CD4-positive, CD25-positive, alpha-beta regulatory T cell (primary cell): Measurements from ENCODE around the gene ZDHHC11B. TPM values are rescaled to one million over a fixed set of nuclear protein-coding genes. Genes with fewer than 3 reads are reported as not detected.
"Not testable (repeated sequence)": the region's sequence is repeated elsewhere in the genome, so short reads cannot be mapped to it uniquely, and the experiment has no call there.

Experiments used
- ATAC-seq, 2 donors: fragments of 150-1000 bp; cut with Tn5 transposase; one replicate each; pipeline ENCODE4 v1.10.0; 2021; ENCODE audit warnings: low read depth in 2 of 2, moderate number of reproducible peaks in 2 of 2, moderate library complexity in 1 of 2
- DNase-seq, 3 donors: peaks; one replicate each; pipeline versions ENCODE4 v3.0.0 to v3.0.0-alpha.2; 2012 to 2022; ENCODE audit warnings: mixed read lengths in 1 of 3
- H3K27ac ChIP-seq: one replicate; pipeline ENCODE4 v1.7.0; 2013; ENCODE audit warnings: mild to moderate bottlenecking, low read length; ENCODE audit not compliant: insufficient read depth, poor library complexity, severe bottlenecking
- H3K27me3 ChIP-seq: one replicate; pipeline ENCODE4 v1.7.0; 2013; ENCODE audit warnings: low read length; ENCODE audit not compliant: control insufficient read depth, insufficient read depth
- H3K36me3 ChIP-seq: one replicate; pipeline ENCODE4 v1.7.0; 2013; ENCODE audit warnings: mild to moderate bottlenecking, low read length, moderate library complexity; ENCODE audit not compliant: control insufficient read depth, insufficient read depth
- H3K4me1 ChIP-seq: 2 replicates; pipeline ENCODE4 v1.7.0; 2013; ENCODE audit warnings: mild to moderate bottlenecking, low read length; ENCODE audit not compliant: insufficient read depth, control insufficient read depth, poor library complexity, severe bottlenecking
- H3K4me3 ChIP-seq: one replicate; pipeline ENCODE4 v1.7.0; 2013; ENCODE audit warnings: low read depth, mild to moderate bottlenecking, low read length, moderate library complexity
- H3K9me3 ChIP-seq, 2 experiments: 1 replicate in 1 of 2; 2 replicates in 1 of 2; pipeline ENCODE4 v1.7.0; 2013; ENCODE audit warnings: low read length in 2 of 2, mild to moderate bottlenecking in 1 of 2, moderate library complexity in 1 of 2; ENCODE audit not compliant: control insufficient read depth in 2 of 2
- H3K27ac Mint-ChIP-seq, 3 donors: one replicate each; pipeline ENCODE4 v1.8.0; 2020 to 2022; ENCODE audit warnings: mild to moderate bottlenecking in 3 of 3, mixed read lengths in 3 of 3, moderate library complexity in 2 of 3
- H3K27me3 Mint-ChIP-seq: one replicate; pipeline ENCODE4 v1.8.0; 2022; ENCODE audit warnings: mild to moderate bottlenecking, mixed read lengths
- H3K36me3 Mint-ChIP-seq: one replicate; pipeline ENCODE4 v1.8.0; 2020; ENCODE audit warnings: mixed read lengths
- H3K4me1 Mint-ChIP-seq, 4 donors: one replicate each; pipeline ENCODE4 v1.8.0; 2020 to 2022; ENCODE audit warnings: mixed read lengths in 4 of 4, mild to moderate bottlenecking in 1 of 4
- H3K4me3 Mint-ChIP-seq, 4 donors: one replicate each; pipeline ENCODE4 v1.8.0; 2020 to 2022; ENCODE audit warnings: mild to moderate bottlenecking in 4 of 4, mixed read lengths in 4 of 4, moderate library complexity in 3 of 4
- H3K9me3 Mint-ChIP-seq, 7 donors: one replicate each; pipeline ENCODE4 v1.8.0; 2020 to 2022; ENCODE audit warnings: mixed read lengths in 7 of 7, mild to moderate bottlenecking in 3 of 7, moderate library complexity in 2 of 7
- polyA plus RNA-seq, 4 donors: library from polyadenylated mRNA; unstranded; fragments of 300-500 nt; fragmentation: Illumina TruSeq; gene quantifications; one replicate each; pipeline ENCODE4 v1.2.3, GENCODE V29; 2021
- total RNA-seq: library from RNA; stranded (reverse); gene quantifications from one replicate; pipeline ENCODE4 v1.2.3, GENCODE V29; 2022

Gene ZDHHC11B
- total and polyA plus RNA-seq, 5 donors from 2014 or later: 17.7 TPM; not detected in 4

DNA sequence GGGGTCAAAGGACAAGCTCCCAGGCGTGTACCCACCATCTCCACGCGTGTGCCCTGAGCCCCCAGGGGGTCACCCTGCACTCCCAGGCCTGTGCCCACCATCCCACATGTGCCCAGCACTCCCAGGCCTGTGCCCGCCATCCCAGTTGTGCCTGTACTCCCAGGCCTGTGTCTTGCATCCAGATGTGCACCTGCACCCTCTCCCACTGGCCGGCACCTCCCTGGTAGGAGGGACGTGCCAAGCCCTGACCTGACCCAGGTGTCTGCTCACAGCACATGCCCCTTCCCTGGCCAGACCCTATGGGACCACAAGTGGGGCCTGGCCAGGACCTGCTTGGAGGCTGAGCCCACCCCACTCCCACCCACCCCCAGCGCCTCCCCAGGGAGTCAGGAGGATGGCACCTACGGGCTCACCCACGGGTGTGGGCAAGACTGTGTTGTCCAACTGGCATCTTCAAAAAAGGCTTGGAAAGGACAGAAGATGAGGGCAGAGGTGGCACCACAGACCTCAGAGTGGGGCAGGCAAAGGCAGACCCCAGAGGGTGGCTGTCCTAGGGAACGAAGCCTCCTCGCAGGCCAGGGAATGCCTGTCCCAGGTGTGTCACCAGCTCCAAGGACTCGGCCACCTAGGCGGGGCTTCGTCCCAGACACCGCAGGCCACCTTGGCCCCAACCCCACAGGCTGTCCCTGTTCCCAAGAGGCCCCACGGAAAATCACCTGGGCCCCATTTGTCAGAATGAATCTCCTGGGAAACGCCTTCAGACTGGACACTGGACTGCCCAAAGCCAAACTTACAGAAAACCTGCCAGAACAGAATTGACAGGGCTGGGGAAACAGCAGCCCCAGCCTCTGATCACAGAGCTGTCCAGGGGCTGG is 103.0 kb downstream of the ZDHHC11B start:
- not testable (repeated sequence) for H3K4me3 Mint-ChIP-seq, H3K9me3 ChIP-seq, H3K36me3 ChIP-seq, H3K9me3 Mint-ChIP-seq, H3K4me1 Mint-ChIP-seq, H3K27me3 Mint-ChIP-seq, H3K4me1 ChIP-seq, H3K27me3 ChIP-seq, ATAC-seq, DNase-seq, H3K4me3 ChIP-seq, H3K27ac Mint-ChIP-seq, H3K27ac ChIP-seq, H3K36me3 Mint-ChIP-seq

DNA sequence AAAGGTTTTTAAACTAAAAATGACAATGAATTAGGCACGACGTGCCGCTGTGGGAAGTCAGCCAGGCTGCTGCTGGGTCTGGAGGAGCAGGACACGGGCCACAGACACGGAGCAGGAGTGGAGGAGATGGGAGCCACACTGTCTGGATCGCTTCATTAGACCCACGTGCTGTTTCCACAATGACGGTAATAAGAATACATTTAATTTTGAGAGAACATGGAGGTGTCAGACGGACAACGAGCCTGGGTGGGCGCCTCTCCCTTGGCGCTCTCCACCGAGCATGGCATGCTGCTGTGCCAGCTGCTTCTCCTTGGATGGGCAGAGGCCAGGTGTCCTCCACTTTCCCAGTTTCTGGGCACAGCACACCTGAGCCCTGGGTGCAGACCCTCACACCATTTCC is 103.7 kb downstream of the ZDHHC11B start:
- H3K4me1 ChIP-seq, H3K27me3 Mint-ChIP-seq, H3K27ac Mint-ChIP-seq, H3K27ac ChIP-seq, H3K4me3 ChIP-seq, H3K9me3 ChIP-seq, H3K9me3 Mint-ChIP-seq, ATAC-seq, H3K4me3 Mint-ChIP-seq, DNase-seq, H3K36me3 ChIP-seq, H3K4me1 Mint-ChIP-seq, H3K36me3 Mint-ChIP-seq, H3K27me3 ChIP-seq: not testable (repeated sequence)

DNA sequence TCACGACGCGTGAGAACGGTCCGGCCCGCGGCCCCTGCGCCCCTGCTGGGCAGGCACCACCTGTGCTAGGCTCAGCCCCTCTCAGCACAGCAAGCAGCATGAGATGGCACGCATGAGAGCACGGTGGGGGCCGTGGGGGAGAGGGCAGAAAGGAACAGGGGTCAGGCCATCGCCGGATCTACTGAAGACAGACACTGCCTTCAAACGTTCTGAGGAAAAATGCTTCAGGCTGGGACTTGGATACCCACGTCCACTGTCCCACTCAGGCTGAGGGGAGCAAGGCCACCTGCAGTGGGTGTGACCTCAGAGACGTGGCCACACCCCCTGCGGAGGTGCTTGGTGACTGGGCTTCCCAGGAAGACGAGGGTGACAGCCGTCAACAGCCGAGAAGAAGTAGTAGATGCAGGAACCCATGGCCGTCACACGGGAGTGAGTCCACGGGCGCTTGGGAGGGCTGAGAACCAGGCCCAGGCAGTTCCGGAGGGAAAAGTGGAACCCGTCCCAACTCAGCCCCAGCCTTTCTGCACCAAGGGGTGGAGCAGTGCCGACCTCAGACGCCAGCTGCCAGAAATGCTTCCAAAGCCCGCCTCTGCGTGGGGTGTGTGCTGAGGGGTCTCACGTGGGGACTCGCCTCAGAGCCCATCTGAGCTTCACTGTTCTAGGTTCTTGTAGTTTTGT is 104.3 kb downstream of the ZDHHC11B start:
- H3K27ac ChIP-seq, DNase-seq, H3K27me3 Mint-ChIP-seq, H3K4me3 Mint-ChIP-seq, H3K4me1 ChIP-seq, H3K9me3 ChIP-seq, ATAC-seq, H3K4me3 ChIP-seq, H3K36me3 Mint-ChIP-seq, H3K27ac Mint-ChIP-seq, H3K9me3 Mint-ChIP-seq, H3K4me1 Mint-ChIP-seq, H3K36me3 ChIP-seq, H3K27me3 ChIP-seq: not testable (repeated sequence)

DNA sequence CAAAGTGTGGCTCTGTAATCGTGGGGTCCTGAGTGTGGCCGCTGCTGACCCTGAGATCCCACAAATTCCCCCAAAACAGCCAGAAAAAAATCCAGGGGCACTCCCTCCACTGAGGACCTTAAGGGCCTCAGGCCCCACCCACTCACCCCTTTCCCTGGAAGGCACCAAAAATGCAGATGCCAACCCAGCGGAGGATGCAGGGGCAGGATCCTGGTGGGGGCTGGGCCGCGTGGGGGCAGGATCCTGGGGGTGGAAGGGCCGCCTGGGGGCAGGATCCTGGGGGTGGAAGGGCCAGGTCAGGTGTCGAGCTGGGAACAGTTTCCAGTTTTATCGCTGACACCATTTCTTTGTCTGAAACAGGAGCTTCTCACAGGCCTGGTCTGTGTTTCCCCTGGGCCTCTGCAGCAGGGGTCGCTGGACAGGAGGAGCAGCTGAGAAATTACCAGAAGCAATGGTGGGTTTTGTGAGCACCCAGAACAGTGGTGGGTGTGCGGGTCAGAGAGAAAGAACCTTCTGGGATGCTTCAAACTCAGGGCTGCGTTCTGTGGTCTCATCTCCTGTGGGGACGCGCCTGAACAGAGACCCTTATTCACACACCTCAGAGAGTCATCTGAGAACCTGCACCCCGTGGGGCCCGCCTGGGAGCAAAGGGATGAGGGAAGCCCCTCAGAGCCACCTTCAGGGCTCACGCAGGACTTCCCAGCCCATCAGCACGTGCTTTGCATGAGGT is 105.2 kb downstream of the ZDHHC11B start:
- H3K27ac ChIP-seq, H3K27ac Mint-ChIP-seq, H3K36me3 ChIP-seq, H3K9me3 Mint-ChIP-seq, DNase-seq, H3K4me3 Mint-ChIP-seq, H3K27me3 Mint-ChIP-seq, H3K27me3 ChIP-seq, H3K36me3 Mint-ChIP-seq, ATAC-seq, H3K4me1 ChIP-seq, H3K4me3 ChIP-seq, H3K9me3 ChIP-seq, H3K4me1 Mint-ChIP-seq: not testable (repeated sequence)

DNA sequence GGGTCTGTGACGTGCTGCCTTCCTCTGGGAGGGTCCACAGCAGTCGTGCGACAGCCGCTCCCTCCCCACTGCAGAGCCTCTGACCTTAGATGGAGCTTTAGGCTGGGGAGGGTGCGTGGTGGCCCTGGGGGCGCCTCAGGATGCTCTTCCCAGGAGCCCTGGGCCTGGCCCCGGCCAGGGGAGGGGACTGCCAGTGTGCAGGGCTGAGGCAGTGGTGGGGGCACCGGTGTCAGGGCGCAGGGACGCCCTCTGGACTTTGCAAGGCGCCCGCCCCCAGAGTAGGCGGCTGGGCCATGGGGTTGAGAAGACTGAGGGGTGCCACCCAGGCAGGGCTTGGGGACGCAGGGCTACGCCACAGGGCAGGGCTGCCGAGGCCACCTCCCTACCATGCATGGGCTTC is 106.0 kb downstream of the ZDHHC11B start:
- not testable (repeated sequence) for H3K27me3 ChIP-seq, ATAC-seq, H3K27ac ChIP-seq, H3K36me3 ChIP-seq, DNase-seq, H3K9me3 Mint-ChIP-seq, H3K4me3 ChIP-seq, H3K4me1 Mint-ChIP-seq, H3K4me3 Mint-ChIP-seq, H3K36me3 Mint-ChIP-seq, H3K4me1 ChIP-seq, H3K27ac Mint-ChIP-seq, H3K9me3 ChIP-seq, H3K27me3 Mint-ChIP-seq

DNA sequence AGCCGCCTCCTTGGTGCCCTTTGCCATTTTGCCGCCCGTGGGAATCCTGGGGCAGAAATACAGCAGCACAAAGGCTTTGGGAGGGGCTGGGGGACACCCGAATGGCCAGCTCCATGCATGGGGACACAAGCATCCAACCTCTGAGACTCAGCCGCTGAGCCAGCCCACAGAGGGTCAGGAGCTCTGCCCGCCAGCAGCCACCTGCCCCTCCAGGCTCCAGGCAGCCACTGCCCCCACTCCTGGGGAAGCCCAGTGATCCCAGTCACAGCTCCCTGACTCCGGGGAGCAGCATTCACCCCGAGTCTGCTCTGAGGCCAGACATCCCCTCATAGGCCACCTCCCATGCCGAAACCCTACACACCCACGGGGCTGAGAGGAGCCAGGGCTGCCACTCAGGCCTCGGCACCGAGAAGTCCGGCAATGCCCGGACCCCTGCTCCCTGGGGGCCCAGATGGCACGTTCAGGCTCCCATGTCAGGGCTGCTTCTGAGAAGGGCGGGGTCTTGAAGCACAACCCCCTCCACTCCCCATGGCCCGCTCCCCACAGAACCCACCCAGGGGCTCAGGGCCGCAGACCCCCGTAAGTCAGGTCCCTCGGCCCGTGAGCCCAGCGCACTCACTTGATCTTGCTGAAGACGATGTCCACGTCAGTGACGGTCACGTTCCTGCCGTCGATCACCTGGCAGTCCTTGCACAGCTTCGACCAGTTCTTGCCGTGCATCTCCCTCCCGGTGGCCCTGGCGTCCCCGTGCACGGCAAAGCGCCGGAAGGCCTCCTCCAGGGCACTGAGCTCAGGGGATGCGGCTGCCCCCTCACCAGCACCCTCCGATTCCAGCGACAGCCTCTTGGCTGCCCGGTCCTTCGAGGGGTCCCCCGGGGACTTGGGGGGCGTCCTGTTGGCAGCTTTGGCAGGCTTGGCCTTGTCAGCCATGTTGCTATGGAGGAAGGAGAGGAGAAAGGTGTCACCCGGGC is 107.1 kb downstream of the ZDHHC11B start:
- H3K27ac Mint-ChIP-seq: no peak overlapping the region
- ATAC-seq (no peak), DNase-seq (no peak)
- H3K36me3 ChIP-seq: no peaks in the 10 kb centered on the region
- H3K27me3 ChIP-seq: no peaks in the 10 kb centered on the region
- H3K9me3 ChIP-seq: no peaks in the 10 kb centered on the region
- H3K27me3 Mint-ChIP-seq: peaks cover 6% of the 10 kb centered on the region
- H3K4me1 ChIP-seq: peaks cover 19% of the 10 kb centered on the region
- H3K36me3 Mint-ChIP-seq: no peaks in the 10 kb centered on the region
- H3K27ac ChIP-seq: no peak overlapping the region
- H3K4me3 Mint-ChIP-seq: no peak overlapping the region
- H3K4me3 ChIP-seq: no peak overlapping the region
- H3K9me3 Mint-ChIP-seq: no peaks in the 10 kb centered on the region
- H3K4me1 Mint-ChIP-seq: peaks cover 0 to 12% (median 7%) of the 10 kb centered on the region in 4 donors

DNA sequence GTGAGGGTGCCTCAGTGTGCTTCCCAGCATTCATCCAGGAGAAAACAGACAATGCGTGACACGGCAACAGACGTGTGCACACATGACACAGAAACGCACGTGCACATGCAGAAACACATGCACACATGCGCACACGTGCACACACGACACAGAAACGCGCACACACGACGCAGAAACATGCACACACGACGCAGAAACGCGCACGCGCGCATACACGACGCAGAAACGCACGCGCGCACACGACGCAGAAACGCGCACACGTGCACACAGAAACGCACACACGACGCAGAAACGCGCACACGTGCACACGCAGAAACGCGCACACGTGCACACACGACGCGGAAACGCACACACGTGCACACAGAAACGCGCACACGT is 107.8 kb downstream of the ZDHHC11B start:
- no peak overlapping the region for H3K4me3 Mint-ChIP-seq
- no peak overlapping the region for H3K27ac Mint-ChIP-seq
- H3K36me3 ChIP-seq: no peaks in the 10 kb centered on the region
- ATAC-seq (no peak), DNase-seq (no peak)
- H3K36me3 Mint-ChIP-seq: no peaks in the 10 kb centered on the region
- H3K27me3 Mint-ChIP-seq: peaks cover 6% of the 10 kb centered on the region
- no peak overlapping the region for H3K27ac ChIP-seq
- H3K4me1 Mint-ChIP-seq: peaks cover 0 to 16% (median 8%) of the 10 kb centered on the region in 4 donors
- H3K9me3 Mint-ChIP-seq: no peaks in the 10 kb centered on the region
- H3K9me3 ChIP-seq: no peaks in the 10 kb centered on the region
- H3K4me1 ChIP-seq: peaks cover 26% of the 10 kb centered on the region
- no peaks in the 10 kb centered on the region for H3K27me3 ChIP-seq
- H3K4me3 ChIP-seq: no peak overlapping the region
